GM18861 (cell line): ENCODE measurements around the gene ATP6V0A1.
"Not testable (repeated sequence)": the region's sequence is repeated elsewhere in the genome, so short reads cannot be mapped to it uniquely, and the experiment has no call there.

Experiments
- ATAC-seq: cut with Tn5 transposase; IDR thresholded peaks from one replicate; pipeline ENCODE4 v1.9.1; 2021; ENCODE audit not compliant: unreplicated experiment

ATP6V0A1 gene

DNA sequence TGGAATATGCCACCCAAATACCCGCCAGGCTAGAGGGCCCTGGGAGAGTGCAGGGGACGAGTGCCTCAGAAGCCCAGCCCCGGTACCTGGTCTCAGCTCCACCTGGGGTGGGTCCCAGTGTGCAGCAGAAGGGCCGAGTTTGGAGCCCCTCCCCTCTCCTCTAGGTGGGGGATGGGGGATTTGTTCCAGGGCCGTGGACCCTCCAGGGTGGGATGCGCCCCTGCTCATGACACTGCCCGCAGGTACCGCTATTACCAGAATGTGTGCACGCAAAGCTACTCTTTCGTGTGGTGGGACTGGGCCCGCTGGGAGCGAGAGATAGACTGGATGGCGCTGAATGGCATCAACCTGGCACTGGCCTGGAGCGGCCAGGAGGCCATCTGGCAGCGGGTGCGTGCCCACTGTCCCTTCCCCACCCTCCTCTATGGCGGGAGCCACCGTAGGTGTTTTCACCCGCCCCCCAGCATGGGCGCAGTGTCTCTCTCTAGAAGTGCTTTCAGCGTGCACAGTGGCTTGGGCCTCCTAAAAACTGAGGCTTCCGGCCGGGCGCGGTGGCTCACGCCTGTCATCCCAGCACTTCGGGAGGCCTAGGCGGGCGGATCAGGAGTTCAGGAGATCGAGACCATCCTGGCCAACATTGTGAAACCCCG lies 78.6 kb downstream of the ATP6V0A1 start:
- no peak for ATAC-seq

DNA sequence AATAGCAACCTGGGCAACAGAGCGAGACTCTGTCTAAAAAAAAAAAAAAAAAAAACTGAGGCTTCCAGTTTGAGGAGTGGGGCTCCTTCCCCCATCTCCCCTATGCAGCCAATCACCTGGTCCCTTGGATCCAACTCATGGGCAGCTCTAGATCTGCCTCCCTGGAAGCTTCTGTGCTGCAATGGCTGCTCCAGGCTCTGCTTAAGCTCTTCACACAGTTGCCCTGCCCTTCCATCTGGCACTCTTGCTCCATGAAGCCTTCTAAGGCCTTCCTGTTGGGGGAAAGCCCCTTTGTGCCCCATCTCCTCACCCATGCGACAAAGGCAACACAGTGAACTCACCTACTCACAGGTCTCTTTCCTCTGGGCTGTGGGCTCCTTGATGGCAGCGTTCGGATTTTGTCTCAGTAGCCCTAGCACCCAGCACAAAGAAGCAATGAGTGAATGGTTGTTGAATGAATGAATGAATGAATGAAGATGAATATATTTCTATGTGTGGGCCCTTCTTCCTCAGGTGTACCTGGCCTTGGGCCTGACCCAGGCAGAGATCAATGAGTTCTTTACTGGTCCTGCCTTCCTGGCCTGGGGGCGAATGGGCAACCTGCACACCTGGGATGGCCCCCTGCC lies 79.3 kb downstream of the ATP6V0A1 start:
- ATAC-seq = no peak

DNA sequence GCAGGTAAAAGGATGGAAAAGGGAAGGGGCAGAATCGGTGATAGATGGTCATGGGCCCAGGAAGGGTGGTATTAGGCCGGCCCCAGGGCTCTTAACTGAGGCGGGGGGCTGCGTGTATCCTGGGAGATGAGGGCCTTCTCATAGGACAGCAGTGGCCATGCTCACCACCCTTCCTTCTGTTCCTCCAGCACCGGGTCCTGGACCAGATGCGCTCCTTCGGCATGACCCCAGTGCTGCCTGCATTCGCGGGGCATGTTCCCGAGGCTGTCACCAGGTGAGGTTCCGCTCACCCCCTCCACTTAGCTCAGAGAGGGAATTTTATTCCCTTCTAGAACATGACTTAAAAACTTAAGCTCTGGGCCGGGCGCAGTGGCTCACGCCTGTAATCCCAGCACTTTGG lies 79.8 kb downstream of the ATP6V0A1 start:
- no peak for ATAC-seq

DNA sequence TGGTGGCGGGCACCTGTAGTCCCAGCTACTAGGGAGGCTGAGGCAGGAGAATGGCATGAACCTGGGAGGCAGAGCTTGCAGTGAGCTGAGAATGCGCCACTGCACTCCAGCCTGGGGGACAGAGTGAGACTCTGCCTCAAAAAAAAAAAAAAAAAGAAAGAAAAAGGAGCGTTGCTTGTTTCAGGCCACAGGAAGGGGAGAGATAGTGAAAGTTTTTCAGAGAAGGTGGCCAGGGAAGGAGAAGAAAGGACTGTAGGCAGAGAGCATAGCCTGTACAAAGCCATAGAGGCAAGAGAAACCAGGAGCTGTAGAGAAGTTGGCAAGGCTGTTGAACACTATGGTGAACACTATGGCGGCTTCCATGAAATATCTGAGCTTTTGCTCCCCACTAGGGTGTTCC lies 81.9 kb downstream of the ATP6V0A1 start:
- ATAC-seq = not testable (repeated sequence)

DNA sequence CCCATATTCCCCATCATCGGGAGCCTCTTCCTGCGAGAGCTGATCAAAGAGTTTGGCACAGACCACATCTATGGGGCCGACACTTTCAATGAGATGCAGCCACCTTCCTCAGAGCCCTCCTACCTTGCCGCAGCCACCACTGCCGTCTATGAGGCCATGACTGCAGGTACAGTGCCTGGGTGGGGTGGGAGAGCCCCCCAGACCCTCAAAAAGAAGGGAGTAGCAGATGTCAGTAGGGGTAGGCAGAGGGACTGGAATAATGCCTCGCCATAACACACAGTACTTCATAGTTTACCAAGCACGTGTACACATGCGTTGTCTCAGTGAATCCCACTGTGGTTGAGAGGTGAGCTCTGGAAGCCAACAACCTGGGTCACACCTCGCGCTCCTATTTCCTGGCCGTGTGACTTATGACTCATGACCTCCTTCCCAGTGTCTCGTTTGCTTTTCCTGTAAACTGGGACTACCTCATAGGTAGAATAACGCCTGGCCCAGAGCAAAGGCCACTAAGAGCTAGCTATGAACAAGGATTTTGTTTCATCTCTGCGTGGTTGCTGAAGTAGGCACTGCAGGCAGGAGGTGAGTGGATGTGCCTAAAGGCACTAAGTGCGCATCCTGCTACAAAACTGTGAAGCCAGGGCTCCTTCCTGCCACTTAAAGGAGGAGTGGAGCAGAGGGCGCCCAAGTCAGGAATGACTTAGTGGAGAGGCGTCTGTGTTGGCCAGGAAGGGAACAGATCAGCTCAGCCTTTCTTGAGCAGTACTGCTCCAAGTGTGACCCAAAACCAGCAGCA lies 82.6 kb downstream of the ATP6V0A1 start:
- no peak for ATAC-seq

DNA sequence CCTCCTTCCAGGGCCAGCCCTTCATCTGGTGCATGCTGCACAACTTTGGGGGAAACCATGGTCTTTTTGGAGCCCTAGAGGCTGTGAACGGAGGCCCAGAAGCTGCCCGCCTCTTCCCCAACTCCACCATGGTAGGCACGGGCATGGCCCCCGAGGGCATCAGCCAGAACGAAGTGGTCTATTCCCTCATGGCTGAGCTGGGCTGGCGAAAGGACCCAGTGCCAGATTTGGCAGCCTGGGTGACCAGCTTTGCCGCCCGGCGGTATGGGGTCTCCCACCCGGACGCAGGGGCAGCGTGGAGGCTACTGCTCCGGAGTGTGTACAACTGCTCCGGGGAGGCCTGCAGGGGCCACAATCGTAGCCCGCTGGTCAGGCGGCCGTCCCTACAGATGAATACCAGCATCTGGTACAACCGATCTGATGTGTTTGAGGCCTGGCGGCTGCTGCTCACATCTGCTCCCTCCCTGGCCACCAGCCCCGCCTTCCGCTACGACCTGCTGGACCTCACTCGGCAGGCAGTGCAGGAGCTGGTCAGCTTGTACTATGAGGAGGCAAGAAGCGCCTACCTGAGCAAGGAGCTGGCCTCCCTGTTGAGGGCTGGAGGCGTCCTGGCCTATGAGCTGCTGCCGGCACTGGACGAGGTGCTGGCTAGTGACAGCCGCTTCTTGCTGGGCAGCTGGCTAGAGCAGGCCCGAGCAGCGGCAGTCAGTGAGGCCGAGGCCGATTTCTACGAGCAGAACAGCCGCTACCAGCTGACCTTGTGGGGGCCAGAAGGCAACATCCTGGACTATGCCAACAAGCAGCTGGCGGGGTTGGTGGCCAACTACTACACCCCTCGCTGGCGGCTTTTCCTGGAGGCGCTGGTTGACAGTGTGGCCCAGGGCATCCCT lies 84.8 kb downstream of the ATP6V0A1 start:
- no peak for ATAC-seq

DNA sequence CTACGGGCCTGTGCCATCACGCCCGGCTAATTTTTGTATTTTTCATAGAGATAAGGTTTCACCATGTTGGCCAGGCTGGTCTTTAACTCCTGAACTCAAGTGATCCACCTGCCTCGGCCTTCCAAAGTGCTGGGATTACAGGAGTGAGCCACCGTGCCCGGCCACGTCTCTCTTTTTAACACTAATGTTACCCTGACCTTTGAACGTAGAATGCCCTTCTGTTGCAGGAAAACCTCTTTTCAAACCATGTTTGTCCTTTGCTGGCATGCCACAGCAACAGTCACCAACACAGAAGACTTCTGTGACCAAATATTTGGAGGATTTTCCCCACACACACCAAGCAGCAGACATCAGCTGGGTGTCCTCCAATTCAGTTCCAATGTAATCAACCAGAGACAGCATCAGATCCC lies 86.2 kb downstream of the ATP6V0A1 start:
- no peak for ATAC-seq

DNA sequence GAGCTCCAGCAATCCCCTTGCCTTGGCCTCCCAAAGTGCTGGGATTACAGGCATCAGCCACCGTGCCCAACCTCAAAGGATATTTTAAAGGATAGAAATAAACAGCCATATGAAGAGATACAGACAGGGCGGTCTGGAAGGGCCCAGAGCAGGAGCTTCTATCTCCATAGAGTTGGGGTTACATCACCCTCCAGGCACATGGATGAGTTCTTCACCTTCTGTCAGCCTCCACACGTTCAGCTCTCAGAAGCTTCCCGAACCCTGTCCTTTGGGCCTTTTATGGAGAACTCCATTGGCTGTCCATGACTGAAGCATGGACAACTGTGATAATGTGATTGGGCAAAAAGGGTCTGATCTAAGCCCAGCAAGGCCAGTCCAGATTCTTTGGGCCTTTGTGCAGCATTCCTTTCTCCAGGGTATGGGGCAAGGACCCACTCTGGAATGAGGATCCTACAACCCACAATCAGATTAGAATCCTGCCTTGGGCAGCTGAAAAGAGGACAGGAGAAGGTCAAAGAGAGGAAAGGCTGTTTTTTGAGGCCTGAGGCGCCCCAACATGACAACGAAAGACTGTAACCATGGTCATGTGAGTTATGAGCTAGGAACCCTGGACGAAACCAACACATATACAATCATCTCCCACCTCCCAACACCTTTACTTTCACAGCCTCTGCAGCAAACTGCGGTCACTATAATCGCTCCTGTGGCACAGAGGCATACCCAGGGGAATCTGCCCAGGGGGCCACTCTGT lies 87.3 kb downstream of the ATP6V0A1 start:
- not testable (repeated sequence) for ATAC-seq

DNA sequence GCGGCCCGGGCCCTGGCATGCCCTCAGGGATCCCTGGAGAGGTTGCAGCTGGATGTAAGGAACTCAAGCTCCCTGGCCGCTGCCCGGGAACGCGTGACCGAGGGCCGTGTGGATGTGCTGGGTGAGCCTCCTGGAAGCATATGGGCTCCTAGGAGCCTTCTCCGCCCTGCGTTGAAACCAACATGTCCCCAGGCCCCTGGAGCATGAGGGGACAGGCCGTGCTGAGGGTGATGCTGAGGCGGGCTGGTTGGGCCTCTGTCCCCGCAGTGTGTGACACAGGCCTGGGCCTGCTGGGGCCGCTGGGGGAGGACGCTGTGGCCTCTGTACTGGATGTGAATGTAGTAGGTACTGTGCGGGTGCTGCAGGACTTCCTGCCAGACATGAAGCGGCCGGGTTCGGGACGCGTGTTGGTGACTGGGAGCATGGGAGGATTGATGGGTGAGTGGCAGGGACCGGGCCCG lies 88.4 kb downstream of the ATP6V0A1 start:
- ATAC-seq = no peak

DNA sequence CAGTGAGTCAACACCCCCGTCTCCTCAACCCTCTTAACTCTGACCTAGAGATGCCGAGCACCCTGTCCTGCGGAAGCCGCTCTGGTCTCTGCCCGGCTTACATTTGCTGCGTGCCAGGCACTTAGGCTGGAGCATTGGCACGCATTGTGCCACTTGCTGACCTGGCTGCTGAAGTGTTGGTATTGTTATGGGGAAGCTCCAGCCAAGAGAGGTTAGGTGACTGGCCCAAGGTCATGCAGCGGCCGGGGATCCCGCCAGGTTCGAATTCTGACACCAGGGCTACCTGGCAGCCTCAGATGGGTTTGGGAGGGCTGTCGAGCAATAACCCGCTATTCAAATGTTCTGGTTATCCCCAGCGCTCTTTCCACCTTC lies 89.0 kb downstream of the ATP6V0A1 start:
- no peak for ATAC-seq

DNA sequence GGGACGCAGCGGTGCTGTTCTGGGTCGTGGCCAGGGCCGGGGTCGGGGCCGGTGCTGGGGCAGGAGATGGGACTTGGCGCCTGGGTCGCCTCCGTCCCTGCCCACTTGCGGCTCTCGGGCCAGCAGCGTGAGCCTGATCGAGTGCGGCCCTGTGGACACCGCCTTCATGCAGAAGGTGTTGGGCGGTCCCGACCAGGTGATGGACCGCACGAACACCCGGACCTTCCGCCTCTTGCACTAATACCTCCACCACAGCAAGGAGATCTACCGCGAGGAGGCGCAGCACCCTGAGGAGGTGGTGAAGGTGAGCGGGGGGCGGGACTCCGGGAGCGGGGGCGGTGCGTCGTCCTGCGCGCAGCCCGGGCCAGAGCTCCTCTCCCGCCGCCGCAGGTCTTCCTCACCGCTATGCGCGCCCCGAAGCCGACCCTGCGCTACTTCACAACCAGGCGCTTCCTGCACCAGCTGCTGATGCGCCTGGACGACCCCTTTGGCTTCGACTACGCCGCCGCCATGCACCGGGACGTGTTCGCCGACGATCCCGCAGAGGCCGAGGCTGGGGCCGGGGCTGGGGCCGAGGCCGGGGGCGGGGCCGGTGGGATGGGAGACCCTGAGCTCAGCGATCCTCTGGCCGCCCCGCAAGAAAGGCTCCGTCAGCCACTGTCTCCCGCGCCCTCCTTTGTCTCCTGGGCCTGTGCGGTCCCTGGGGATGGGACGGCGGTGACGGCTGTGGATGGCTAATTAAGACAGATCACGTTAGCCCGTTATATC lies 89.6 kb downstream of the ATP6V0A1 start:
- peak; percentile 38 for ATAC-seq

DNA sequence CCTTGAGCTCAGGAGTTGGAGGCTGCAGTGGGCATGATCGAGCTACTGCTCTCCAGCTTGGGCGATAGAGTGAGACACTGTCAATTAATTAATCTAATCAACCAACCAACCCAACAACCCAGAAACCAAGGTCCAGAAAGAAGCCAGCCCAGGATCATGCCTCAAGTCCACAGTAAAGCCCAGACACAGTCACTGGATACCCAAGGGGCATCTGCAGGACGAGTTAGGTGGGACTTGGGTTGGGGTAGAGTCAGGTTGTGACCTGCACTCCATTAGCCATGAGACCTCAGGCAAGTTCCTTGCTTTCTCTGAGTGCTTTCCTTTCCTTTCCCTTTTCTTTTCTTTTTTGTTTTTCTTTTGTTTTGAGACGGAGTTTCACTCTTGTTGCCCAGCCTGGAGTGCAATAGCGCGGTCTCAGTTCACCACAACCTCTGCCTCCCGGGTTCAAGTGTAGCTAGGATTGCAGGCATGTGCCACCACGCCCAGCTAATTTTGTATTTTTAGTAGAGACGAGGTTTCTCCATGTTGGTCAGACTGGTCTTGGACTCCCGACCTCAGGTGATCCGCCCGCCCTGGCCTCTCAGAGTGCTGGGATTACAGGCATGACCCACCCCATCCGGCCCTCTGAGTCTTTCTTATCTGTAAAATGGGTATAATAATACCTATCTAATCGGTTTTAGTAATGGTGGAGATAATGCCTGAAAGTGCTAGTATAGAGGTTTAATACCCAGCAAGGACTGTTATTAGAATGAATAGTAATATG lies 90.5 kb downstream of the ATP6V0A1 start:
- no peak for ATAC-seq

DNA sequence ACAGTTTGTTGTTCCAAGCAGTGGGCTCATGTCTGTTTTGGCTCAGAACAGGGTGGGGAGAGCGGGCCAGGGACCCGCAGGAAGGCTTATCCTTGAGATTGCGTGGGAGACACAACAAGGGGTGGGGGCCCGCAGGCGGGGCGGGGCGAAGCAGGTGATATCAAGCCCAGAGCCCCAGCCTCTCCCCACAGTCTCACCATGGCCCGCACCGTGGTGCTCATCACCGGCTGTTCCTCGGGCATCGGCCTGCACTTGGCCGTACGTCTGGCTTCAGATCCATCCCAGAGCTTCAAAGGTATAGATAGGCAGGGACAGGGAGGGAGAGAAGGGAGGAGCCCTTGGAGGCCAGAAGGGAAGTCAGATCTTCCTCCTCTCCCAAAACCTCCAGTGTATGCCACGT lies 94.1 kb downstream of the ATP6V0A1 start, which contains the start of gene HSD17B1:
Gene HSD17B1, plus strand, starts transcription at position 188 of the 400 bp plus-strand sequence. Its CDS starts 11 bp downstream, at position 199.
- ATAC-seq = not testable (repeated sequence)

DNA sequence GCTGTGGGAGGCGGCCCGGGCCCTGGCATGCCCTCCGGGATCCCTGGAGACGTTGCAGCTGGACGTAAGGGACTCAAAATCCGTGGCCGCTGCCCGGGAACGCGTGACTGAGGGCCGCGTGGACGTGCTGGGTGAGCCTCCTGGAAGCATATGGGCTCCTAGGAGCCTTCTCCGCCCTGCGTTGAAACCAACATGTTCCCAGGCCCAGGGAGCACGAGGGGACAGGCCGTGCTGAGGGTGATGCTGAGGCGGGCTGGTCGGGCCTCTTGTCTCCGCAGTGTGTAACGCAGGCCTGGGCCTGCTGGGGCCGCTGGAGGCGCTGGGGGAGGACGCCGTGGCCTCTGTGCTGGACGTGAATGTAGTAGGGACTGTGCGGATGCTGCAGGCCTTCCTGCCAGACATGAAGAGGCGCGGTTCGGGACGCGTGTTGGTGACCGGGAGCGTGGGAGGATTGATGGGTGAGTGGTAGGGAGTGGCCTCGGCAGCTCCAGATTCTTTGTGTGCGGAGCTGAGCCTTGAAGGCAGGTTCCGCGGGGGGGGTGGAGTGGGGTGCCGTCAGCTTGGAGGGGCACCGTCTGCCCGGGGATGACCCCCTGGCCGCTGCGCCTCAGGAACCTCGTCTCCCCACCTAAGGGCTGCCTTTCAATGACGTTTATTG lies 94.6 kb downstream of the ATP6V0A1 start:
- no peak for ATAC-seq

DNA sequence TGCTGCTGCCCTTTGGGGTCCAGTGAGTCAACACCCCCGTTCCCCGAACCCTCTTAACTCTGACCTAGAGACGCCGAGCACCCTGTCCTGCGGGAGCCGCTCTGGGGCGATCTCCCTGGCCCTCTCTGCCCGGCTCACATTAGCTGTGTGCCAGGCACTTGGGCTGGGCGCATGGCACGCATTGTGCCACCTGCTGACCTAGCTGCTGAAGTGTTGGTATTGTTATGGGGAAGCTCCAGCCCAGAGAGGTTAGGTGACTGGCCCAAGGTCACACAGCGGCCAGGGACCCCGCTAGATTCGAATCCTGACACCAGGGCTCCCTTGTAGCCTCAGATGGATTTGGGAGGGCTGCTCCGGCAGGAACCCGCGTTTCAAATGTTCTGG lies 95.2 kb downstream of the ATP6V0A1 start:
- no peak for ATAC-seq

DNA sequence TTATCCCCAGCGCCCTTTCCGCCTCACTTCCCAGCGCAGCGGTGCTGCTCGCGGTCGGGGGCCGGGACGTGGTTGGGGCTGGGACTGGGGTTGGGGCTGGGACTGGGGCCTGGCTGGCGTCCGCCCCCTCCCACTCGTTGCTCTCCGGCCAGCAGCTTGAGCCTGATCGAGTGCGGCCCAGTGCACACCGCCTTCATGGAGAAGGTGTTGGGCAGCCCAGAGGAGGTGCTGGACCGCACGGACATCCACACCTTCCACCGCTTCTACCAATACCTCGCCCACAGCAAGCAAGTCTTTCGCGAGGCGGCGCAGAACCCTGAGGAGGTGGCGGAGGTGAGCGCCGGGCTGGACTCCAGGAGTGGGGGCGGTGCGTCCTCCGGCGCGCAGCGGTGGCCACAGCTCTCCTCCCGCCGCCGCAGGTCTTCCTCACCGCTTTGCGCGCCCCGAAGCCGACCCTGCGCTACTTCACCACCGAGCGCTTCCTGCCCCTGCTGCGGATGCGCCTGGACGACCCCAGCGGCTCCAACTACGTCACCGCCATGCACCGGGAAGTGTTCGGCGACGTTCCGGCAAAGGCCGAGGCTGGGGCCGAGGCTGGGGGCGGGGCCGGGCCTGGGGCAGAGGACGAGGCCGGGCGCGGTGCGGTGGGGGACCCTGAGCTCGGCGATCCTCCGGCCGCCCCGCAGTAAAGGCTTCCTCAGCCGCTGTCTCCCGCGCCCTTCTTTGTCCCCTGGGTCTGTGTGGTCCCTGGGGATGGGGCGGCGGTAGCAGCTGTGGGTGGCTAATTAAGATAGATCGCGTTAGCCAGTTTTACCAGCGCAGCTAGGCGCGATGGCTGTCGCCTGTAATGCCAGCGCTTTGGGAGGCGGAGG lies 95.8 kb downstream of the ATP6V0A1 start:
- peak; percentile 68 for ATAC-seq

DNA sequence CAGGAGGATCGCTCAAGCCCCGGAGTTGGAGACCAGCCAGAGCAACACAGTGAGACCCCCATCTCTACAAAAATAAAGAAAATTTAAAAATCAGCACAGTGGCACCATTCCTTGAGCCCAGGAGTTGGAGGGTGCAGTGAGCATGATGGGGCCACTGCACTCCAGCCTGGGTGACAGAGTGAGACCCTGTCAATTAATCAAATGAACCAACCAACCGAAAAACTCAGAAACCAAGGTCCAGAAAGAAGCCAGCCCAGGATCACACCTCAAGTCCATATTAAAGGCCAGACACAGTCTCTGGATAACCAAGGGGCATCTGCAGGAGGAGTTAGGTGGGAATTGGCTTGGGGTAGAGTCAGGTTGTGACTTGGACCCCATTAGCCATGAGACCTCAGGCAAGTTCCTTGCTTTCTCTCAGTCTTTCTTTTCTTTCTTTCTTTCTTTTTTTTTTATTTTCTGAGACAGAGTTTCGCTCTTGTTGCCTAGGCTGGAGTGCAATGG lies 96.5 kb downstream of the ATP6V0A1 start:
- ATAC-seq = no peak
